HepG2 (cell line): ENCODE data around the gene TBC1D20. TPM values are rescaled to one million over a fixed set of nuclear protein-coding genes. Genes with fewer than 3 reads are reported as not detected.

Experiments used
- CCAR2 ChIP-seq: fragments of 200-400 bp; formaldehyde crosslinking; optimal IDR thresholded peaks from 2 replicates; pipeline ENCODE3; 2018; ENCODE audit warnings: low read depth, mild to moderate bottlenecking, low read length, moderate library complexity
- EEA1 ChIP-seq: sonication (generic); formaldehyde crosslinking; IDR thresholded peaks from 2 replicates; pipeline ENCODE4 v1.5.1; 2020; ENCODE audit warnings: mild to moderate bottlenecking, missing genetic modification reagents, borderline replicate concordance
- ERF ChIP-seq: IDR thresholded peaks from 2 replicates; pipeline ENCODE4 v1.6.1; 2018; ENCODE audit warnings: missing biosample characterization, missing genetic modification reagents
- GFI1 ChIP-seq: sonication (generic); formaldehyde crosslinking; IDR thresholded peaks from 2 replicates; pipeline ENCODE4 v1.5.0; 2020; ENCODE audit warnings: missing genetic modification reagents, mild to moderate bottlenecking, borderline replicate concordance
- MEIS2 ChIP-seq: sonication (generic); formaldehyde crosslinking; IDR thresholded peaks from 2 replicates; pipeline ENCODE4 v1.9.0; 2021; ENCODE audit warnings: mild to moderate bottlenecking, missing genetic modification reagents
- PHB2 ChIP-seq: fragments of 450-650 bp; IDR thresholded peaks from 2 replicates; pipeline ENCODE4 v1.6.1; 2018; ENCODE audit not compliant: partially characterized antibody
- PTBP1 ChIP-seq: fragments of 200-400 bp; formaldehyde crosslinking; IDR thresholded peaks from 2 replicates; pipeline ENCODE4 v1.6.1; 2018; ENCODE audit warnings: low read length, low read depth; ENCODE audit not compliant: poor library complexity, severe bottlenecking
- RBM22 ChIP-seq: fragments of 200-400 bp; formaldehyde crosslinking; optimal IDR thresholded peaks from 2 replicates; pipeline ENCODE3; 2017; ENCODE audit warnings: mild to moderate bottlenecking, low read length, moderate library complexity
- SALL1 ChIP-seq: sonication (generic); formaldehyde crosslinking; IDR thresholded peaks from 2 replicates; pipeline ENCODE4 v1.8.0; 2022; ENCODE audit warnings: mild to moderate bottlenecking, missing genetic modification reagents
- SIX1 ChIP-seq: sonication (generic); formaldehyde crosslinking; IDR thresholded peaks from 2 replicates; pipeline ENCODE4 v1.4.0; 2020; ENCODE audit warnings: missing genetic modification reagents, borderline replicate concordance
- TAF1 ChIP-seq: sonication (generic); formaldehyde crosslinking; IDR thresholded peaks from 2 replicates; pipeline ENCODE4 v1.4.0; 2020; ENCODE audit warnings: missing genetic modification reagents
- ZFP36L2 ChIP-seq: sonication (generic); formaldehyde crosslinking; IDR thresholded peaks from 2 replicates; pipeline ENCODE4 v1.4.0; 2020; ENCODE audit warnings: missing genetic modification reagents
- ZFX ChIP-seq: sonication (generic); formaldehyde crosslinking; IDR thresholded peaks from 2 replicates; pipeline ENCODE4 v1.4.0; 2020; ENCODE audit warnings: mild to moderate bottlenecking, low read depth, missing genetic modification reagents, moderate library complexity
- ZFY ChIP-seq: sonication (generic); formaldehyde crosslinking; IDR thresholded peaks from 2 replicates; pipeline ENCODE4 v1.4.0; 2020; ENCODE audit warnings: missing genetic modification reagents
- ZNF124 ChIP-seq: sonication (generic); formaldehyde crosslinking; IDR thresholded peaks from 2 replicates; pipeline ENCODE4 v1.4.0; 2020; ENCODE audit warnings: missing genetic modification reagents
- ZNF724P ChIP-seq: sonication (generic); formaldehyde crosslinking; IDR thresholded peaks from 2 replicates; pipeline ENCODE4 v1.8.0; 2022; ENCODE audit warnings: missing genetic modification reagents, borderline replicate concordance
- ZNF788 ChIP-seq: sonication (generic); formaldehyde crosslinking; IDR thresholded peaks from 2 replicates; pipeline ENCODE4 v1.5.0; 2020; ENCODE audit warnings: mild to moderate bottlenecking, missing genetic modification reagents, borderline replicate concordance
- ZSCAN31 ChIP-seq: sonication (generic); formaldehyde crosslinking; IDR thresholded peaks from 2 replicates; pipeline ENCODE4 v1.5.0; 2020; ENCODE audit warnings: low read depth, mild to moderate bottlenecking, missing genetic modification reagents
- polyA plus RNA-seq, 8 experiments: library from polyadenylated mRNA; depleted of rRNA in 3 of 8; stranded (reverse) in 7 of 8; unstranded in 1 of 8; fragments of >200 nt; fragmentation: Illumina TruSeq in 4 of 8; extraction: Trizol in 4 of 8; gene quantifications; 2 replicates each; pipeline versions ENCODE4 v1.2.1 to v1.2.3, GENCODE V29; 2011 to 2016; ENCODE audit warnings: low read depth in 4 of 8, missing spikeins in 1 of 8, mixed read lengths in 1 of 8; ENCODE audit not compliant: insufficient read depth in 1 of 8
- total RNA-seq, 5 experiments: library from RNA; depleted of rRNA; stranded (reverse); fragments of >200 nt; fragmentation: Illumina TruSeq; extraction: Trizol; gene quantifications; 2 replicates each; pipeline ENCODE4 v1.2.3, GENCODE V29; 2016; ENCODE audit warnings: low read depth in 1 of 5
- TF ChIP-seq, protein P1 (sequence below), 2 experiments: sonication (generic) in 1 of 2; formaldehyde crosslinking in 1 of 2; IDR thresholded peaks; 2 replicates each; pipeline versions ENCODE4 v1.5.1 to v1.6.1; 2011 to 2020; ENCODE audit warnings: borderline replicate concordance in 1 of 2, low read depth in 1 of 2, low read length in 1 of 2, mild to moderate bottlenecking in 1 of 2, missing genetic modification reagents in 1 of 2, moderate library complexity in 1 of 2
- TF ChIP-seq, protein P2 (sequence below): sonication (generic); formaldehyde crosslinking; IDR thresholded peaks from 2 replicates; pipeline ENCODE4 v1.5.0; 2020; ENCODE audit warnings: missing genetic modification reagents
- TF ChIP-seq, protein P3 (sequence below): fragments of 450-650 bp; IDR thresholded peaks from 2 replicates; pipeline ENCODE4 v1.6.1; 2017
- TF ChIP-seq, protein P4 (sequence below): sonication (generic); formaldehyde crosslinking; IDR thresholded peaks from 2 replicates; pipeline ENCODE4 v1.8.0; 2022; ENCODE audit warnings: missing genetic modification reagents, low read depth, mild to moderate bottlenecking, borderline replicate concordance
- TF ChIP-seq, protein P5 (sequence below): sonication (generic); formaldehyde crosslinking; IDR thresholded peaks from 2 replicates; pipeline ENCODE4 v1.9.0; 2022; ENCODE audit warnings: low read depth, missing genetic modification reagents

TBC1D20 gene
- total and polyA plus RNA-seq, 2 of the 13 experiments (the other 11 are each of a cell fraction or from before 2014, with no cell fraction given), result 36.6 to 47.1 TPM

DNA sequence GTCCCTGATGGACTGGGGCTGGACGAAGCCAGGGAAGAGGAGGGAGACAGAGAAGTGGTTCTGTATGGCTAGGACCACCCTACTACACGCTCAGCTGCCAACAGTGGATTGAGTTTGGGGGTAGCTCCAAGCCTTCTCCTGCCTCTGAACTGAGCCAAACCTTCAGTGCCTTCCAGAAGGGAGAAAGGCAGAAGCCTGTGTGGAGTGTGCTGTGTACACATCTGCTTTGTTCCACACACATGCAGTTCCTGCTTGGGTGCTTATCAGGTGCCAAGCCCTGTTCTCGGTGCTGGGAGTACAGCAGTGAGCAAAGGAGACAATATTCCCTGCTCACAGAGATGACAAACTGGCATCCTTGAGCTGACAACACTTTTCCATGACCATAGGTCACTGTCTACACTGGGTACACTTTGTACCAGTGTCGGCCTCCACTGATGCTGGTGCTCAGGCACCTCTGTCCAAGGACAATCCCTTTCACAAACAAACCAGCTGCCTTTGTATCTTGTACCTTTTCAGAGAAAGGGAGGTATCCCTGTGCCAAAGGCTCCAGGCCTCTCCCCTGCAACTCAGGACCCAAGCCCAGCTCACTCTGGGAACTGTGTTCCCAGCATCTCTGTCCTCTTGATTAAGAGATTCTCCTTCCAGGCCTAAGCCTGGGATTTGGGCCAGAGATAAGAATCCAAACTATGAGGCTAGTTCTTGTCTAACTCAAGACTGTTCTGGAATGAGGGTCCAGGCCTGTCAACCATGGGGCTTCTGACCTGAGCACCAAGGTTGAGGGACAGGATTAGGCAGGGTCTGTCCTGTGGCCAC is 65.5 kb downstream of the TBC1D20 start (continued):
- TF ChIP-seq, protein P1, sequence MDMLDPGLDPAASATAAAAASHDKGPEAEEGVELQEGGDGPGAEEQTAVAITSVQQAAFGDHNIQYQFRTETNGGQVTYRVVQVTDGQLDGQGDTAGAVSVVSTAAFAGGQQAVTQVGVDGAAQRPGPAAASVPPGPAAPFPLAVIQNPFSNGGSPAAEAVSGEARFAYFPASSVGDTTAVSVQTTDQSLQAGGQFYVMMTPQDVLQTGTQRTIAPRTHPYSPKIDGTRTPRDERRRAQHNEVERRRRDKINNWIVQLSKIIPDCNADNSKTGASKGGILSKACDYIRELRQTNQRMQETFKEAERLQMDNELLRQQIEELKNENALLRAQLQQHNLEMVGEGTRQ (IDR thresholded peaks at IDR 0.05; ENCODE audit: low read depth, low read length), result no peak
- TF ChIP-seq, protein P1 (CRISPR knock-in tag; IDR thresholded peaks at IDR 0.05; ENCODE audit: borderline replicate concordance), result no peak
- TF ChIP-seq RBM22 (peak; percentile 47), EEA1 (no peak), SALL1 (CRISPR knock-in tag) (peak; percentile 99), ZFP36L2 (CRISPR knock-in tag) (no peak), ZNF124 (peak; percentile 98), PHB2 (no peak), TAF1 (CRISPR knock-in tag) (peak; percentile 53; the same call in 1 of the 2 replicates), ZNF724P (CRISPR knock-in tag) (peak; percentile 62; the same call in 1 of the 2 replicates), ZFY (peak; percentile 82), ZNF788 (peak; percentile 96), GFI1 (CRISPR knock-in tag) (peak; percentile 82; the same call in 1 of the 2 replicates), CCAR2 (no peak), ZFX (CRISPR knock-in tag) (peak; percentile 89), SIX1 (peak; percentile 80; the same call in 1 of the 2 replicates), MEIS2 (CRISPR knock-in tag) (peak; percentile 99), ZSCAN31 (CRISPR knock-in tag) (peak; percentile 96; the same call in 1 of the 2 replicates), ERF (peak; percentile 96), PTBP1 (no peak)
- TF ChIP-seq, protein P2, sequence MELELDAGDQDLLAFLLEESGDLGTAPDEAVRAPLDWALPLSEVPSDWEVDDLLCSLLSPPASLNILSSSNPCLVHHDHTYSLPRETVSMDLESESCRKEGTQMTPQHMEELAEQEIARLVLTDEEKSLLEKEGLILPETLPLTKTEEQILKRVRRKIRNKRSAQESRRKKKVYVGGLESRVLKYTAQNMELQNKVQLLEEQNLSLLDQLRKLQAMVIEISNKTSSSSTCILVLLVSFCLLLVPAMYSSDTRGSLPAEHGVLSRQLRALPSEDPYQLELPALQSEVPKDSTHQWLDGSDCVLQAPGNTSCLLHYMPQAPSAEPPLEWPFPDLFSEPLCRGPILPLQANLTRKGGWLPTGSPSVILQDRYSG (CRISPR knock-in tag), result no peak
- TF ChIP-seq, protein P3, sequence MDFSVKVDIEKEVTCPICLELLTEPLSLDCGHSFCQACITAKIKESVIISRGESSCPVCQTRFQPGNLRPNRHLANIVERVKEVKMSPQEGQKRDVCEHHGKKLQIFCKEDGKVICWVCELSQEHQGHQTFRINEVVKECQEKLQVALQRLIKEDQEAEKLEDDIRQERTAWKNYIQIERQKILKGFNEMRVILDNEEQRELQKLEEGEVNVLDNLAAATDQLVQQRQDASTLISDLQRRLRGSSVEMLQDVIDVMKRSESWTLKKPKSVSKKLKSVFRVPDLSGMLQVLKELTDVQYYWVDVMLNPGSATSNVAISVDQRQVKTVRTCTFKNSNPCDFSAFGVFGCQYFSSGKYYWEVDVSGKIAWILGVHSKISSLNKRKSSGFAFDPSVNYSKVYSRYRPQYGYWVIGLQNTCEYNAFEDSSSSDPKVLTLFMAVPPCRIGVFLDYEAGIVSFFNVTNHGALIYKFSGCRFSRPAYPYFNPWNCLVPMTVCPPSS, result no peak
- TF ChIP-seq, protein P4, sequence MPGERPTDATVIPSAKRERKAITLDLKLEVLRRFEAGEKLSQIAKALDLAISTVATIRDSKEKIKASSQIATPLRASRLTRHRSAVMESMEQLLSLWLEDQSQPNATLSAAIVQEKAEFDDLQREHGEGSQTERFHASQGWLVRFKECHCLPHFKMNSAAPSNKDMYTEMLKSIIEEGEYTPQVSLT (CRISPR knock-in tag), result no peak
- TF ChIP-seq, protein P5, sequence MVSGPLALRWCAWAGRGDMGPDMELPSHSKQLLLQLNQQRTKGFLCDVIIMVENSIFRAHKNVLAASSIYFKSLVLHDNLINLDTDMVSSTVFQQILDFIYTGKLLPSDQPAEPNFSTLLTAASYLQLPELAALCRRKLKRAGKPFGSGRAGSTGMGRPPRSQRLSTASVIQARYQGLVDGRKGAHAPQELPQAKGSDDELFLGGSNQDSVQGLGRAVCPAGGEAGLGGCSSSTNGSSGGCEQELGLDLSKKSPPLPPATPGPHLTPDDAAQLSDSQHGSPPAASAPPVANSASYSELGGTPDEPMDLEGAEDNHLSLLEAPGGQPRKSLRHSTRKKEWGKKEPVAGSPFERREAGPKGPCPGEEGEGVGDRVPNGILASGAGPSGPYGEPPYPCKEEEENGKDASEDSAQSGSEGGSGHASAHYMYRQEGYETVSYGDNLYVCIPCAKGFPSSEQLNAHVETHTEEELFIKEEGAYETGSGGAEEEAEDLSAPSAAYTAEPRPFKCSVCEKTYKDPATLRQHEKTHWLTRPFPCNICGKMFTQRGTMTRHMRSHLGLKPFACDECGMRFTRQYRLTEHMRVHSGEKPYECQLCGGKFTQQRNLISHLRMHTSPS (CRISPR knock-in tag), result peak; percentile 100
